OCI-LY3 (cell line): ENCODE measurements around the gene P2RY6.

Experiments
- H2AFZ ChIP-seq: fragments of 200-600, 300-600 bp; shearing (Covaris generic); 2 replicates; pipeline ENCODE4 v1.6.0; 2014; ENCODE audit warnings: antibody characterized with exemption, low read depth, low read length
- H3K27ac ChIP-seq: fragments of 200-600, 300-600 bp; sonication (generic); 2 replicates; pipeline ENCODE4 v1.5.1; 2014; ENCODE audit warnings: mild to moderate bottlenecking, low read length, moderate library complexity, mixed read lengths
- H3K27me3 ChIP-seq: fragments of 200-600, 300-600 bp; sonication (generic); 2 replicates; pipeline ENCODE4 v1.6.1; 2014; ENCODE audit warnings: low read depth, low read length, mixed read lengths
- H3K36me3 ChIP-seq: fragments of 200-600, 300-600 bp; sonication (generic); replicated peaks from 2 replicates; pipeline ENCODE3; 2014; ENCODE audit warnings: low read depth, low read length, mixed read lengths
- H3K4me1 ChIP-seq: fragments of 300-600, 200-600 bp; sonication (generic); 2 replicates; pipeline ENCODE4 v1.6.1; 2014; ENCODE audit warnings: low read length, mixed read lengths
- H3K4me2 ChIP-seq: fragments of 200-600, 300-600 bp; sonication (generic); 2 replicates; pipeline ENCODE4 v1.6.1; 2014; ENCODE audit warnings: low read length, mixed read lengths
- H3K4me3 ChIP-seq: fragments of 300-600, 200-600 bp; sonication (generic); 2 replicates; pipeline ENCODE4 v1.5.1; 2014; ENCODE audit warnings: antibody characterized with exemption, mild to moderate bottlenecking, low read length, moderate library complexity
- H3K79me2 ChIP-seq: fragments of 300-600, 200-600 bp; shearing (Covaris generic); 2 replicates; pipeline ENCODE4 v1.6.1; 2014; ENCODE audit warnings: mild to moderate bottlenecking, low read length, mixed read lengths
- H3K9ac ChIP-seq: fragments of 300-600, 200-600 bp; shearing (Covaris generic); 2 replicates; pipeline ENCODE4 v1.6.0; 2014; ENCODE audit warnings: mild to moderate bottlenecking, low read length, moderate library complexity
- H3K9me3 ChIP-seq: fragments of 200-600, 300-600 bp; shearing (Covaris generic); 2 replicates; pipeline ENCODE4 v1.6.1; 2014; ENCODE audit warnings: low read length, mixed read lengths; ENCODE audit not compliant: insufficient read depth
- H4K20me1 ChIP-seq: fragments of 200-600, 300-600 bp; sonication (generic); 2 replicates; pipeline ENCODE4 v1.6.1; 2016; ENCODE audit warnings: low read length, mixed read lengths; ENCODE audit not compliant: insufficient read depth
- CTCF ChIP-seq: fragments of 200-600, 300-600 bp; sonication (generic); IDR thresholded peaks from 2 replicates; pipeline ENCODE4 v1.5.1; 2014; ENCODE audit warnings: antibody characterized with exemption, low read length, low read depth
- EZH2phosphoT487 ChIP-seq: fragments of 200-600 bp; shearing (Covaris generic); IDR thresholded peaks from 2 replicates; pipeline ENCODE4 v1.6.1; 2018; ENCODE audit warnings: antibody characterized with exemption, mixed run types, low read depth

P2RY6 gene

GRCh38 chr11:73267906-73268540, 4.1 kb upstream of the P2RY6 start:
- Histone ChIP-seq H3K9ac (no peak overlapping the region), H3K9me3 (no peaks in the 10 kb centered on the region), H3K4me3 (no peak overlapping the region), H3K4me2 (peak overlapping the region; percentile 89; the same call in 1 of the 2 replicates), H3K27me3 (no peaks in the 10 kb centered on the region), H3K4me1 (peaks cover 61% of the 10 kb centered on the region), H3K36me3 (peaks cover 2% of the 10 kb centered on the region), H3K79me2 (peaks cover 43% of the 10 kb centered on the region), H2AFZ (no peak overlapping the region), H3K27ac (no peak overlapping the region), H4K20me1 (no peaks in the 10 kb centered on the region)
- TF ChIP-seq CTCF = no peak
- no peak for TF ChIP-seq EZH2phosphoT487

GRCh38 chr11:73268671-73269271, 3.4 kb upstream of the P2RY6 start:
- Histone ChIP-seq H3K79me2 (peaks cover 50% of the 10 kb centered on the region), H3K9ac (peak overlapping the region; percentile 92), H3K4me3 (peak overlapping the region; percentile 86), H3K36me3 (peaks cover 9% of the 10 kb centered on the region), H4K20me1 (no peaks in the 10 kb centered on the region), H3K27me3 (no peaks in the 10 kb centered on the region), H3K9me3 (no peaks in the 10 kb centered on the region), H3K27ac (peak overlapping the region; percentile 94; the same call in 1 of the 2 replicates), H3K4me1 (peaks cover 63% of the 10 kb centered on the region), H2AFZ (no peak overlapping the region), H3K4me2 (peak overlapping the region; percentile 89)
- no peak for TF ChIP-seq EZH2phosphoT487
- no peak for TF ChIP-seq CTCF

- Histone ChIP-seq H3K27me3 (no peaks in the 10 kb centered on the region), H3K79me2 (peaks cover 58% of the 10 kb centered on the region), H3K4me1 (peaks cover 71% of the 10 kb centered on the region), H3K9me3 (no peaks in the 10 kb centered on the region), H3K9ac (peak overlapping the region; percentile 92), H3K36me3 (peaks cover 14% of the 10 kb centered on the region), H3K4me3 (peak overlapping the region; percentile 86), H4K20me1 (no peaks in the 10 kb centered on the region), H3K27ac (peak overlapping the region; percentile 94), H3K4me2 (peak overlapping the region; percentile 89), H2AFZ (no peak overlapping the region)
- TF ChIP-seq CTCF (no peak), EZH2phosphoT487 (no peak)
These were observed 2.6 kb upstream of the P2RY6 start for GRCh38 chr11:73269459-73270015.

GRCh38 chr11:73270016-73270854, 1.9 kb upstream of the P2RY6 start:
- Histone ChIP-seq H3K4me2 (peak overlapping the region; percentile 89), H4K20me1 (peaks cover 5% of the 10 kb centered on the region), H3K27me3 (no peaks in the 10 kb centered on the region), H3K4me1 (peaks cover 78% of the 10 kb centered on the region), H3K4me3 (peak overlapping the region; percentile 86), H3K36me3 (peaks cover 19% of the 10 kb centered on the region), H3K9me3 (no peaks in the 10 kb centered on the region), H2AFZ (no peak overlapping the region), H3K27ac (peak overlapping the region; percentile 94), H3K79me2 (peaks cover 65% of the 10 kb centered on the region), H3K9ac (peak overlapping the region; percentile 92)
- no peak for TF ChIP-seq EZH2phosphoT487
- peak; percentile 21 for TF ChIP-seq CTCF
